Tongue (tissue), 2 donors: ENCODE results near the gene OVCA2. TPM values are rescaled to one million over a fixed set of nuclear protein-coding genes. Genes with fewer than 3 reads are reported as not detected.

Experiments
- DNase-seq: peaks from one replicate; pipeline ENCODE4 v3.0.0-alpha.2; 2015
- total RNA-seq: library from RNA; depleted of rRNA; stranded (reverse); fragments of >200 nt; gene quantifications from one replicate; pipeline ENCODE4 v1.2.3, GENCODE V29; 2014

OVCA2 gene
- total RNA-seq, 1 donor from 2014 or later, result 25.6 TPM

DNA sequence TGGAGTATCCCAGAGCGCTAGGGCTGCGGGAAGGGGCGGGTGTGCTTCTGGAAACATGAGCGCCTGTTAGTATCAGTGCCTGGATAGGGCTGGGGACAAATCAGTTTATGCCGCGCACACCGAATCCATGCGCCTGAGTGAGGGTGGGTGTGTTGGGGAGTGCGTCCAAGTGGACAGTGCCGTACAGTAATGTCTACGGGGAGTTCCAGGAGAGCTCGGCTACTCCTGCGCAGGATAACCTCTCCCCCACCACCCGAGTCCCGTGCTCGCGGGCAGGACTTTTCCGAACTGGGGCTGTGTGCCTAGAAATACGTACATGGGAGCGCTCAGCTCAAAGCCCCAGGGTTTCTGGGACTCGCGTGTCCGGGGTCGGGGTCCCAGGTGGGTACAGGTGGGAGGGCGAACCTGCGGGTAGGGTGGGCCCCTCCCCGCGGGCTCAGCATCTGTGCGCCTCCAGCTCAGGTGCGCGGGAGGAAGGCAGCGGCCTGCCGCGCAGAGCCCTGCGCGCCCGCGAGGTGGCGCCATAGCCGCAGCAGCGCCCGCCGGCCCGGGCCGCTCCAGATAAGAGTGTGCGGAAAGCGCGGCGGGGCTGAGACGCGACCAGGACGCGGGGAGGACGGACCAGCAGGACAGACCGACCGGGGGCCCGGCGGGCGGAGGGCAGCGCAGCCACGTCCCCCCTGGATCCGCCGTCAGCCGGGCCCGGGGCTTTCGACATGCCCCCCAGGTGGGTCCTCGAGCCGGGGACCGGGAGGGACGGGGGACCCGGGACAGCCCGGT, 12.9 kb downstream of the OVCA2 start, which contains the start of gene HIC1:
TSS of gene HIC1 (plus strand) at position 592 of the 780 bp plus-strand sequence. CDS start 1,588 bp downstream, outside the sequence.
- DNase-seq, result peak; percentile 88

DNA sequence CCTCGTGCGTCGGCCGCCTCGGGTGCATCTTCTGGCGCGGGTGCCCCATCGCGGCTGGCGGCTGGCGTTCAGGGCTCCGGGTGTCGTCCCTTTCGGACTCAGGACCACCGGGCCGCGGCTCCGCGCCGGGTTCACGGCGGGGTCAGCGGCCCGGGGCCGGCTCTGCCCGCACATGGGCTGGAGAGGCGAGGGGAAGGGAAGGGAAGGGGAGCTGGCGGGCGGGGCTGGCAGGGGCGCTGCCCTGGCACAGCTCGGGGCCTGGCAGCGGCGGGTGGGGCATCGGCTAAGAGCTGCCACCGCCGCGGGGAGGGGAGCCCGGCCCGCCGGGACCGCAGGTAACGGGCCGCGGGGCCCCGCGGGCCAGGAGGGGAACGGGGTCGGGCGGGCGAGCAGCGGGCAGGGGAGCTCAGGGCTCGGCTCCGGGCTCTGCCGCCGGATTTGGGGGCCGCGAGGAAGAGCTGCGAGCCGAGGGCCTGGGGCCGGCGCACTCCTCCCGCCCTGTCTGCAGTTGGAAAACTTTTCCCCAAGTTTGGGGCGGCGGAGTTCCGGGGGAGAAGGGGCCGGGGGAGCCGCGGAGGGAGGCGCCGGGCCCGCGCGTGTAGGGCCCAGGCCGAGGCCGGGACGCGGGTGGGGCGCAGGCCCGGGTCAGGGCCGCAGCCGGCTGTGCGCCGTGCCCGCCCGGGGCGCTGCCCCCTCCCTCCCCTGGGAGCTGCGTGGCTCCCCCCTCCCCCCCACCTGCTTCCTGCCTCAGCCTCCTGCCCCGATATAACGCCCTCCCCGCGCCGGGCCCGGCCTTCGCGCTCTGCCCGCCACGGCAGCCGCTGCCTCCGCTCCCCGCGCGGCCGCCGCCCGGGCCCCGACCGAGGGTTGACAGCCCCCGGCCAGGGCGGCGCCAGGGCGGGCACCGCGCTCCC, 13.7 kb downstream of the OVCA2 start:
- peak; percentile 37 for DNase-seq

DNA sequence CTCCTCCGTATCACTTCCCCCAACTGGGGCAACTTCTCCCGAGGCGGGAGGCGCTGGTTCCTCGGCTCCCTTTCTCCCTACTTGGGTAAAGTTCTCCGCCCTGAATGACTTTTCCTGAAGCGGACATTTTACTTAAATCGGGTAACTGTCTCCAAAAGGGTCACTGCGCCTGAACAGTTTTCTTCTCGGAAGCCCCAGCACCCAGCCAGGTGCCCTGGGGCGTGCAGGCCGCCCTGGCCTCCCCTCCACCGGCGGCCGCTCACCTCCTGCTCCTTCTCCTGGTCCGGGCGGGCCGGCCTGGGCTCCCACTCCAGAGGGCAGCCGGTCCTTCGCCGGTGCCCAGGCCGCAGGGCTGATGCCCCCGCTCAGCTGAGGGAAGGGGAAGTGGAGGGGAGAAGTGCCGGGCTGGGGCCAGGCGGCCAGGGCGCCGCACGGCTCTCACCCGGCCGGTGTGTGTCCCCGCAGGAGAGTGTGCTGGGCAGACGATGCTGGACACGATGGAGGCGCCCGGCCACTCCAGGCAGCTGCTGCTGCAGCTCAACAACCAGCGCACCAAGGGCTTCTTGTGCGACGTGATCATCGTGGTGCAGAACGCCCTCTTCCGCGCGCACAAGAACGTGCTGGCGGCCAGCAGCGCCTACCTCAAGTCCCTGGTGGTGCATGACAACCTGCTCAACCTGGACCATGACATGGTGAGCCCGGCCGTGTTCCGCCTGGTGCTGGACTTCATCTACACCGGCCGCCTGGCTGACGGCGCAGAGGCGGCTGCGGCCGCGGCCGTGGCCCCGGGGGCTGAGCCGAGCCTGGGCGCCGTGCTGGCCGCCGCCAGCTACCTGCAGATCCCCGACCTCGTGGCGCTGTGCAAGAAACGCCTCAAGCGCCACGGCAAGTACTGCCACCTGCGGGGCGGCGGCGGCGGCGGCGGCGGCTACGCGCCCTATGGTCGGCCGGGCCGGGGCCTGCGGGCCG, 14.7 kb downstream of the OVCA2 start:
- peak; percentile 55 for DNase-seq

- peak; percentile 24 for DNase-seq
Observed at GRCh38 chr17:2057175-2057759, 15.4 kb downstream of the OVCA2 start.

GRCh38 chr17:2057760-2058585, 16.2 kb downstream of the OVCA2 start:
- peak; percentile 27 for DNase-seq

- peak; percentile 68 for DNase-seq
Observed at GRCh38 chr17:2058586-2059546, 17.0 kb downstream of the OVCA2 start.

- no peak for DNase-seq
Observed at GRCh38 chr17:2059547-2060384, 17.9 kb downstream of the OVCA2 start.

- DNase-seq, result no peak
Observed at GRCh38 chr17:2060385-2060658, 18.5 kb downstream of the OVCA2 start.

DNA sequence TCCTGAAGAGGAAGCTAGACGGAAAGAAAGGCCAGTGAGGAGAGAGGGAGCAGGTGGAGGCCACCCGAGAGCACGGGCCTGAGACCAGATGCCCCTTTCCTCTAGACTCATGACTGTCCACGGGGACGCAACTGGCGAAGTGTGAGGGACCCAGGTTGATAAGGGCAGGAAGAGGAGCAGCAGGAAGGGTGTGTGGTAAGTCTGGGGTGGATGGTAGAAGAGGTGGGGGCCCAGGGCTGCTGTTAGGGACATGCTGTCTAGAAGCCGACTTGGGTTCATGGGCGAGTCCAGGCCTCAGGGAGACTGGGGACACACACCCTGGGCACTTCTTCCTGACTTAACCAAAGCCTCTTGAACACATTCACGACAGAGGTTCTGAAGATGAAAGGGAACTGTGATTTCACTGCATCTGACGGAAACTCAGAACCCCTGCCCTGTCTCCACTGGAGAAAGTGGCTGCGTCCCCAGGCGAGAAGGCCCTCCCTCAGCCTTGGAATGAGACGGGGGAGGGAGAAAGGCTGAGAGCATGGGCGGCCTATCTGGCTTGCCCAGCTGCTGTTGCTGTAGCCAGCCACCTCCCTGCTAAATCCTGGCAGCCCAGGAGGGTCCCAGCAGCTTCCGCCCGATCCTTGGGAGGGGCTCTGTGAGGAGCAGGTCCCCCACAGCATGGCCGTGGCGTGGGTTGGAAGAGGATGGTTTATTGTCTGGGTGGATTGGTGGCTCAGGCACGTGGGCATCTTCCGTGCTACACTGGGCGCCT, 19.0 kb downstream of the OVCA2 start:
- DNase-seq, result no peak

DNA sequence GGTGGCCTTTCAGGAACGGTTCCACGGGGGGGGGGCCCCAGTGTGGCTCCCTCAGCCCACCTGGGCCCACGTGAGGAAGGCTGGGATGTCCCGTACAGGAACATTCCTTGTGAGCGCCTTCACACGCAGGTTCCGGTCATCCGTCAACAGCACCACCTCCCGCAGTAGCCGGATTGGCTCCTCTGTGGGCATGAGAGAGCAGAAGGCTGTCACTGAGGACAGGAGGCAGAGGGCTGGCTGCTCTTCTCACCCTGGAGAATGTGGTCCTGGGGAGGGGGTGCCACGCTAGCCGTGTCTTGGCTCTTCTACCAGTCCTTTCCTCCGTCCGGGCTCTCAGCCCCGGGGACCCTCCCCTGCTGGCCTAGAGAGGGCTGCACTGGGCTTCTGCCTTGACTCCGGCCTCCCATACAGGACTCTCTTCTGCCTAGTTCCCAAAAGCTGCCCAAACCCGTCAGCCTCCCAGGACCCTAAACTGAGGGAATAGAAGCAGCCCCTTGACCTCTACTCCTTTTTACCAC, 19.7 kb downstream of the OVCA2 start:
- DNase-seq, result peak; percentile 3

DNA sequence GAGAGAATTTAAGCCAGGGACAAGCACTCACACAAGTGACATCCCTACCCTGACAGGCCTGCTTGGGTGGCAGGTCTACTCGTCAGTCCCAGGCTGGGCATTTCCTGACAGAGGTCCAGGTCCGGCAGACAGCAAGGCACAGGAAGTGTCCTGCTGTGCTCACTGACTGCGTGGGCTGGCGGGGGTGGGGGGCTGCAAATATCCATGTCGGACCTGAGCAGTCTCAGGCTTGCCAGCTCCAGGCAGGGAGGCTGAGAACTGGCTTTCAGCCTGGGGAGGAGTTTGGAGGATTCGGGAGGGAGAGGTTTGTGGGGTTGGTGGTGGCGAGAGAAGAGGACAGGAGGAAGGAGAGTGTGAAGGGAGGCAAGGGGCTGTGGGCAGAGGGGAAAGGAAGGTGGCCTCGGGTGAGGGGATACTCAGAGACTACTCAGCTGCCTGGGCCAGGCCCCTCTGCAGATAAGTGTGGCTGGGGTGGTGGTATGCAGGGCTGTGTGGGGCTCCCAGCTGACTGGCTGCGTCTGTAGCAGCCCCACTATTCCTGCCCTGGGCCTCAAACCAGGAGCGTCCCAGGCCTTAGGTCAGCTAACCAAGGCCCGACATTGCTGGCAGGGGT, 20.9 kb downstream of the OVCA2 start:
- peak; percentile 53 for DNase-seq

DNA sequence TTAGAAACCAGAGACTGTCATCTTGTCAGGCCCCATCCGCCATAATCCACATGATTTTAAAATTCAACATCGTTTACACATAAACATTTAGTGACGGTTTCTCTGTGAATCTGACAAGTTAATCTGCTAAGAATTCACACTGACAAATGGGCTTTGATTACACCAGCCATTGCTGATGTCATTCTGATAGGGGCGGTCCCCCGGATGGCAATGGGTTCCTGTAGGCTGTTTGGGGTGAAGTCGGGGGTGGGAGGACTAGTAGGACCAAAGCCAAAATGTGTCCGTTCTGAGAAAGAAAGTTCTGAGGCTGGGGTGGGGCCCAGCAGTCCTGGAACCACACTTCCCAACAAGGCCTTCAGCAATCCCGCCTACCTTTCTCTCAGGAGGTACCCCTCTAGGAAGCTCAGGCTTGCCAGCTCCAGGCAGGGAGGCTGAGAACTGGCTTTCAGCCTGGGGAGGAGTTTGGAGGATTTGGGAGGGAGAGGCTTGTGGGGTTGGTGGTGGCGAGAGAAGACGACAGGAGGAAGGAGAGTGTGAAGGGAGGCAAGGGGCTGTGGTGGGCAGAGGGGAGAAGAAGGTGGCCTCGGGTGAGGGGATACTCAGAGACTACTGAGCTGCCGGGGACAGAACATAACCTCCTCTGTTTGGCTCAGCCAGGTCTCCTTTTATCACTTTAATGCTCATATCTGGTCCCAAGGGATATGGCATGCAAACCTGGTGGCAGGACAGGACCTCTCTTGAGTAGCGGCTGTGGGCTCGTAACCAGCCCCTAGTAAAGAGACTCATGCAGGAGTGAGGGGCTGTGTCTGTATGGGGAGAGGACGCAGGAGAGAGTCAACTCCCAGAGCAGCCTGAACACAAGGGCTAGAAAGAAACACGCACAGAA, 21.7 kb downstream of the OVCA2 start:
- peak; percentile 66 for DNase-seq

DNA sequence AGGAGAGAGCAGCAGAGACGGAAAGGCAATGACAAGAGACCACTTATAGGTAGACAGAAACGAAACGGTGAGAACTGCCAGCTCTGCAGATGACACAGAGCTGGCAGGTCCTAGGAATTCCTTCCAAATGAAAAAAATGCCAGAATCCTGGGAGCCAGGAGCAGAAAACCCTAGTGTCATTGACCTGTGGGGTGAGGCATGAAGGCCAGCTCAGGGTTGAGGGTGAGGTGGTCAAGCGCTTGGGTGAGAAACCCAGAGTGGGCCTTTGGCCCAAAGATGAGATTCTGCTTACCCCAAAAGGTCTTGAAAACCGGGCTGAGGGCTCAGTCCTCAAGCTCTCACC, 22.3 kb downstream of the OVCA2 start:
- peak; percentile 12 for DNase-seq

GRCh38 chr17:2064520-2064971, 22.7 kb downstream of the OVCA2 start:
- DNase-seq, result peak; percentile 10

- peak; percentile 37 for DNase-seq
Observed at GRCh38 chr17:2064980-2065785, 23.4 kb downstream of the OVCA2 start.
